Panc1 (cell line): ENCODE measurements around the gene MEGF10. TPM values are rescaled to one million over a fixed set of nuclear protein-coding genes. Genes with fewer than 3 reads are reported as not detected.

ENCODE experiments used
- ATAC-seq: fragments of 200-7000 bp; cut with Tn5 transposase; 2 replicates; pipeline ENCODE4 v1.9.1; 2020; ENCODE audit warnings: mild to moderate bottlenecking, moderate library complexity
- BruUV-seq: library from RNA; stranded (reverse); fragments of 400-500 nt; replicated peaks from 2 replicates; lab custom pipeline; 2021; lab: Mats Ljungman, UMichigan
- CTCF ChIA-PET: fragments of 300-600 bp; sonication (Branson Sonifier 250); formaldehyde crosslinking; loops from one replicate; lab custom pipeline; 2022; ENCODE audit warnings: antibody characterized with exemption; lab: Charles Lee
- POLR2A ChIA-PET: fragments of 300-600 bp; sonication (Branson Sonifier 250); formaldehyde crosslinking; loops from one replicate; lab custom pipeline; 2022; ENCODE audit warnings: antibody characterized with exemption; lab: Charles Lee
- DNase-seq: peaks from one replicate; pipeline ENCODE4 v3.0.0-alpha.2; 2010; ENCODE audit warnings: low read depth, low spot score
- H3K27ac ChIP-seq: 2 replicates; pipeline ENCODE4 v1.5.1; 2011; ENCODE audit warnings: mild to moderate bottlenecking, low read length, inconsistent platforms
- H3K27me3 ChIP-seq: fragments of 200-500 bp; sonication (Bioruptor generic); 2 replicates; pipeline ENCODE4 v1.6.0; 2014; ENCODE audit warnings: low read length, inconsistent platforms; ENCODE audit not compliant: control insufficient read depth, insufficient read depth
- H3K36me3 ChIP-seq: fragments of 200-500 bp; sonication (Bioruptor generic); 2 replicates; pipeline ENCODE4 v1.5.1; 2014; ENCODE audit warnings: inconsistent platforms, mild to moderate bottlenecking, low read length, moderate library complexity; ENCODE audit not compliant: control insufficient read depth, insufficient read depth
- H3K4me1 ChIP-seq: 2 replicates; pipeline ENCODE4 v1.5.1; 2011; ENCODE audit warnings: inconsistent platforms, mild to moderate bottlenecking, low read length, moderate library complexity; ENCODE audit not compliant: control insufficient read depth, insufficient read depth
- H3K4me3 ChIP-seq, 2 experiments: 2 replicates each; pipeline ENCODE4 v1.5.1; 2011 to 2012; ENCODE audit warnings: low read depth in 2 of 2, low read length in 2 of 2, mild to moderate bottlenecking in 2 of 2, inconsistent platforms in 1 of 2, moderate library complexity in 1 of 2
- H3K9me3 ChIP-seq: fragments of 200-500 bp; sonication (Bioruptor generic); 2 replicates; pipeline ENCODE4 v1.5.1; 2014; ENCODE audit warnings: low read depth, mild to moderate bottlenecking, inconsistent platforms, low read length, moderate library complexity; ENCODE audit not compliant: control insufficient read depth, insufficient read depth
- CTCF ChIP-seq: fragments of 450-650 bp; IDR thresholded peaks from 2 replicates; pipeline ENCODE4 v1.5.1; 2017; ENCODE audit warnings: mild to moderate bottlenecking
- POLR2AphosphoS5 ChIP-seq: IDR thresholded peaks from 2 replicates; pipeline ENCODE4 v1.6.1; 2012; ENCODE audit warnings: mild to moderate bottlenecking, low read depth, low read length, moderate library complexity
- REST ChIP-seq, 2 experiments: IDR thresholded peaks; 2 replicates each; pipeline ENCODE4 v1.6.1; 2011 to 2012; ENCODE audit warnings: low read depth in 2 of 2, control low read depth in 1 of 2, low read length in 1 of 2, mild to moderate bottlenecking in 1 of 2, moderate library complexity in 1 of 2; ENCODE audit not compliant: insufficient read depth in 1 of 2
- SIN3A ChIP-seq: IDR thresholded peaks from 2 replicates; pipeline ENCODE4 v1.6.1; 2012; ENCODE audit warnings: low read depth, mild to moderate bottlenecking, low read length, moderate library complexity, borderline replicate concordance; ENCODE audit not compliant: insufficient read depth
- TCF7L2 ChIP-seq: IDR thresholded peaks from 2 replicates; pipeline ENCODE4 v1.6.1; 2011; ENCODE audit warnings: mild to moderate bottlenecking, low read depth, low read length, inconsistent platforms
- in situ Hi-C: cut with HindIII; loops from 2 replicates; pipeline ENCODE4 v1.10.0; 2016; ENCODE audit warnings: low sequenced_read_pairs, low pct_unique_long_range_greater_than_20kb
- intact Hi-C: fragments of 100-400 bp; cut with micrococcal nuclease; formaldehyde crosslinking; loops from one replicate; pipeline ENCODE4 v1.10.0; 2022; ENCODE audit not compliant: unreplicated experiment
- total RNA-seq: library from RNA; stranded (reverse); gene quantifications from one replicate; pipeline ENCODE4 v1.2.1, GENCODE V29; 2021; ENCODE audit not compliant: unreplicated experiment

Gene MEGF10
- total RNA-seq, 1 experiment from 2014 or later, result not detected

GRCh38 chr5:127446626-127447025 lies 156.0 kb downstream of the MEGF10 start:
- CTCF ChIA-PET, result interaction anchor here (0.7 kb wide), 1 partner anchor 46 kb away, joined by 3 read pairs; no protein-coding TSS in a partner anchor
- Histone ChIP-seq H3K9me3 (no peaks in the 10 kb centered on the region), H3K36me3 (no peaks in the 10 kb centered on the region), H3K4me3 (no peak overlapping the region), H3K27ac (no peak overlapping the region), H3K27me3 (no peaks in the 10 kb centered on the region), H3K4me1 (no peaks in the 10 kb centered on the region)
- intact Hi-C loops (no loop called here), in situ Hi-C loops (no loop called here)
- POLR2A ChIA-PET, result no interaction called here
- DNase-seq (no peak), ATAC-seq (no peak)
- no TSS peak for BruUV-seq
- TF ChIP-seq SIN3A (no peak), REST (IDR thresholded peaks at IDR 0.05; ENCODE audit: insufficient read depth in 1 of 2, low read depth in 2 of 2, low read length in 1 of 2) (no peak), CTCF (no peak), POLR2AphosphoS5 (no peak)

GRCh38 chr5:127447827-127448226 lies 157.2 kb downstream of the MEGF10 start:
- BruUV-seq, result no TSS peak
- in situ Hi-C loops, result no loop called here
- Histone ChIP-seq H3K27ac (no peak overlapping the region), H3K27me3 (no peaks in the 10 kb centered on the region), H3K9me3 (no peaks in the 10 kb centered on the region), H3K4me3 (no peak overlapping the region), H3K36me3 (no peaks in the 10 kb centered on the region), H3K4me1 (no peaks in the 10 kb centered on the region)
- no peak for TF ChIP-seq POLR2AphosphoS5
- no peak for TF ChIP-seq TCF7L2
- no peak for TF ChIP-seq CTCF
- no peak for TF ChIP-seq REST (IDR thresholded peaks at IDR 0.05; ENCODE audit: insufficient read depth in 1 of 2, low read depth in 2 of 2, low read length in 1 of 2)
- TF ChIP-seq SIN3A, result no peak
- intact Hi-C loops, result no loop called here
- ATAC-seq (no peak), DNase-seq (no peak)
- ChIA-PET CTCF (no interaction called here), POLR2A (no interaction called here)
